Sigmoid colon (tissue), 3 donors: ENCODE results near the gene SPPL3.

Experiments
- CTCF ChIP-seq, 4 experiments: fragments of 450-650 bp in 3 of 4; fragments of 200-600 bp in 1 of 4; IDR thresholded peaks; one replicate each; pipeline ENCODE4 v1.5.1; 2016 to 2019; ENCODE audit warnings: antibody characterized with exemption in 4 of 4, mild to moderate bottlenecking in 3 of 4, moderate library complexity in 2 of 4
- POLR2A ChIP-seq, 2 donors: fragments of 450-650 bp; IDR thresholded peaks; one replicate each; pipeline ENCODE4 v1.6.1; 2016; ENCODE audit warnings: antibody characterized with exemption in 2 of 2, mild to moderate bottlenecking in 2 of 2, moderate library complexity in 2 of 2

GRCh38 chr12:120734210-120734609 lies 169.9 kb downstream of the SPPL3 start:
- TF ChIP-seq CTCF (IDR thresholded peaks at IDR 0.05) (no peak), POLR2A (IDR thresholded peaks at IDR 0.05) (no peak)
